Hepatocyte (in vitro differentiated cells): ENCODE results near the gene SKOR2. TPM values are rescaled to one million over a fixed set of nuclear protein-coding genes. Genes with fewer than 3 reads are reported as not detected.

Experiments used
- DNase-seq: peaks from one replicate; pipeline ENCODE4 v3.0.0-alpha.2; 2016; ENCODE audit warnings: low spot score
- H2AFZ ChIP-seq: fragments of 200-600 bp; sonication (generic); 2 replicates; pipeline ENCODE4 v1.6.0; 2016; ENCODE audit warnings: antibody characterized with exemption, mild to moderate bottlenecking
- H3K27ac ChIP-seq: fragments of 200-600 bp; sonication (generic); 2 replicates; pipeline ENCODE4 v1.5.1; 2016; ENCODE audit warnings: mild to moderate bottlenecking
- H3K27me3 ChIP-seq: fragments of 200-600 bp; sonication (generic); 2 replicates; pipeline ENCODE4 v1.6.1; 2016
- H3K36me3 ChIP-seq: fragments of 200-600 bp; sonication (generic); replicated peaks from 2 replicates; pipeline ENCODE4 v1.5.1; 2016; ENCODE audit warnings: low read depth; ENCODE audit not compliant: insufficient read depth
- H3K4me1 ChIP-seq: fragments of 200-600 bp; sonication (generic); 2 replicates; pipeline ENCODE4 v1.5.1; 2016; ENCODE audit warnings: mild to moderate bottlenecking, moderate library complexity; ENCODE audit not compliant: insufficient read depth
- H3K4me2 ChIP-seq: fragments of 200-600 bp; sonication (generic); 2 replicates; pipeline ENCODE4 v1.6.0; 2016
- H3K4me3 ChIP-seq: fragments of 200-600 bp; sonication (generic); 2 replicates; pipeline ENCODE4 v1.5.1; 2016; ENCODE audit warnings: mild to moderate bottlenecking
- H3K79me2 ChIP-seq: fragments of 200-600 bp; sonication (generic); 2 replicates; pipeline ENCODE4 v1.6.0; 2017; ENCODE audit warnings: mild to moderate bottlenecking
- H3K9me2 ChIP-seq: fragments of 200-600 bp; sonication (generic); replicated peaks from 2 replicates; pipeline ENCODE4 v1.6.0; 2017; ENCODE audit warnings: mild to moderate bottlenecking; ENCODE audit not compliant: insufficient read depth
- H3K9me3 ChIP-seq: fragments of 200-600 bp; sonication (generic); 2 replicates; pipeline ENCODE4 v1.5.1; 2016; ENCODE audit warnings: low read depth, mild to moderate bottlenecking
- H4K20me1 ChIP-seq: fragments of 200-600 bp; sonication (generic); 2 replicates; pipeline ENCODE4 v1.6.0; 2016; ENCODE audit warnings: mild to moderate bottlenecking; ENCODE audit not compliant: insufficient read depth, poor library complexity, severe bottlenecking
- CTCF ChIP-seq: fragments of 200-600 bp; sonication (generic); IDR thresholded peaks from 2 replicates; pipeline ENCODE4 v1.5.1; 2016; ENCODE audit warnings: antibody characterized with exemption, mild to moderate bottlenecking; ENCODE audit not compliant: poor library complexity
- EZH2 ChIP-seq: fragments of 200-600 bp; sonication (generic); IDR thresholded peaks from 2 replicates; pipeline ENCODE4 v1.6.1; 2016; ENCODE audit warnings: antibody characterized with exemption, mild to moderate bottlenecking, borderline replicate concordance
- EZH2phosphoT487 ChIP-seq: fragments of 200-600 bp; sonication (generic); IDR thresholded peaks from one replicate; pipeline ENCODE4 v1.6.1; 2018; ENCODE audit warnings: antibody characterized with exemption, mild to moderate bottlenecking, low read depth, moderate library complexity; ENCODE audit not compliant: unreplicated experiment, severe bottlenecking
- WGBS: methylation state at CpG from one replicate; pipeline ENCODE4 v1.1.6; 2016; ENCODE audit warnings: low lambda C conversion rate; ENCODE audit errors: missing lambda C conversion rate; 5-methylcytosine and 5-hydroxymethylcytosine counted together
- polyA plus RNA-seq: library from polyadenylated mRNA; unstranded; fragments of >200 nt; fragmentation: Nextera tagmentation; extraction: Ambion mirVana; gene quantifications from 2 replicates; pipeline ENCODE4 v1.2.1, GENCODE V29; 2016
- total RNA-seq: library from RNA; depleted of rRNA; stranded (reverse); fragments of >200 nt; gene quantifications from 2 replicates; pipeline ENCODE4 v1.2.3, GENCODE V29; 2014

SKOR2 gene
- total and polyA plus RNA-seq, 2 experiments from 2014 or later, result not detected

- Histone ChIP-seq H3K9me2 (no peaks in the 10 kb centered on the region), H3K79me2 (no peaks in the 10 kb centered on the region), H3K27me3 (peaks cover 99% of the 10 kb centered on the region), H3K36me3 (no peaks in the 10 kb centered on the region), H3K4me1 (no peaks in the 10 kb centered on the region), H3K4me2 (peak overlapping the region; percentile 66), H3K27ac (no peak overlapping the region), H2AFZ (no peak overlapping the region), H4K20me1 (no peaks in the 10 kb centered on the region), H3K4me3 (no peak overlapping the region), H3K9me3 (no peaks in the 10 kb centered on the region)
- peak; percentile 95 for TF ChIP-seq EZH2
- TF ChIP-seq EZH2phosphoT487, result peak; percentile 22
- TF ChIP-seq CTCF, result peak; percentile 24
- DNase-seq, result no peak
- WGBS, result 2% methylated on average over 67 of the region's 69 CpGs
These were observed 12.2 kb upstream of the SKOR2 start for GRCh38 chr18:47263430-47264307.

- peaks cover 100% of the 10 kb centered on the region for H3K27me3 ChIP-seq
- DNase-seq, result no peak
- H3K27ac ChIP-seq, result no peak overlapping the region
- no peaks in the 10 kb centered on the region for H3K79me2 ChIP-seq
- peak overlapping the region; percentile 66 for H3K4me2 ChIP-seq
- no peaks in the 10 kb centered on the region for H3K36me3 ChIP-seq
- H4K20me1 ChIP-seq, result no peaks in the 10 kb centered on the region
- WGBS, result 4% methylated on average over 15 of the region's 16 CpGs
- no peaks in the 10 kb centered on the region for H3K9me3 ChIP-seq
- TF ChIP-seq EZH2phosphoT487, result no peak
- TF ChIP-seq EZH2, result no peak
- TF ChIP-seq CTCF, result no peak
- H3K4me1 ChIP-seq, result no peaks in the 10 kb centered on the region
- no peak overlapping the region for H3K4me3 ChIP-seq
- no peaks in the 10 kb centered on the region for H3K9me2 ChIP-seq
- H2AFZ ChIP-seq, result no peak overlapping the region
These were observed 11.6 kb upstream of the SKOR2 start for GRCh38 chr18:47263150-47263429.

GRCh38 chr18:47262301-47263149 lies 11.1 kb upstream of the SKOR2 start:
- no peaks in the 10 kb centered on the region for H3K9me2 ChIP-seq
- WGBS, result 13% methylated on average over 38 of the region's 38 CpGs
- H4K20me1 ChIP-seq, result no peaks in the 10 kb centered on the region
- no peaks in the 10 kb centered on the region for H3K4me1 ChIP-seq
- H3K27me3 ChIP-seq, result peaks cover 100% of the 10 kb centered on the region
- H3K9me3 ChIP-seq, result no peaks in the 10 kb centered on the region
- H3K27ac ChIP-seq, result no peak overlapping the region
- no peaks in the 10 kb centered on the region for H3K79me2 ChIP-seq
- H3K4me2 ChIP-seq, result peak overlapping the region; percentile 66
- no peaks in the 10 kb centered on the region for H3K36me3 ChIP-seq
- H3K4me3 ChIP-seq, result no peak overlapping the region
- TF ChIP-seq EZH2 (peak; percentile 42), CTCF (no peak)
- no peak overlapping the region for H2AFZ ChIP-seq
- no peak for DNase-seq
